HFF-Myc (cell line): ENCODE results near the gene MTRF1L.
A peak's percentile ranks its signal among the peaks of the same experiment; 100 is the strongest.

Experiments used
- DNase-seq: peaks from one replicate; pipeline ENCODE4 v3.0.0-alpha.2; 2011; ENCODE audit warnings: low read depth; ENCODE audit errors: extremely low read depth
- H3K4me3 ChIP-seq: replicated peaks from 2 replicates; pipeline ENCODE4 v1.5.1; 2011; ENCODE audit warnings: low read depth, mild to moderate bottlenecking, control low read depth, low read length
- CTCF ChIP-seq: IDR thresholded peaks from 2 replicates; pipeline ENCODE4 v1.5.1; 2012; ENCODE audit warnings: mild to moderate bottlenecking, low read depth, low read length, control low read depth; ENCODE audit errors: missing control alignments

MTRF1L gene

DNA sequence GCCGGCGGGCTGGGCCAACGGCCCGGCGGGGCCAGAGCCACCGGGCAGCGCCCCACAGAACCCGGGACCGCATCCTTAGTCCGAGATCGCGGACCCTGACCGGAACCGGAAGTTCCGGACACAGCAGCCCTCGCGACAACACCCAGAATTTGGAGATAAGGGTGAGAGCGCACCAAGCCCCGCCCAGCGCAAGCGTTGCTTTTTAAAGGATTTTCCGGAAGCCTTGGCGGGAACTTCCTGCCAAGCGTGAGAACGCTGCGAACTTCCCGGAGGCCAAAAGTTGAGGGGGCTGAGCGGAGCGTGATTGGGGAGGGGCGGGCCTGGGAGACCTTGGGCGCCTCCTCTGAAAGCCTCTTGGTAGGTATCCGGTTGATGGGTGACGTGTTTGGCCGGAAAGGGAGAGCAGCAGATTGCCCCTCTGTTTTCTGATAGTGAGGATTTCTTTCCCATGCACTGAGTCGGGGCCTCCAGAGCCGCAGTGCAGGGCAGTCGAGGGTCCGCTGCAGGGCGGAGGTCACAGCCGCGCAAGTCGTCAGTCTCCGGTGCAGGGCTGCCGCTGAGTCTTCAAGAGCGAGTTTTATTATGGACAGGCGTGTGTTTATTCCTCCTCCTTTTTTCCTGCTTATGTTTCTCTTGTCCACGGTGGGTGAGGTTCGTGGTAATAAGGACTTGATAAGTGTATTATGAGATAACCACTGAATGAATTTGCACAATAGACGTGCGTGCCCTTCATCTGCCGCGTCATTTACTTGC lies at the start of gene MTRF1L:
MTRF1L (minus strand) TSS at position 97 of the 753 bp plus-strand sequence; CDS start at position 73, 24 bp downstream.
- H3K4me3 ChIP-seq: peak within 1 kb of the TSS; percentile 70
- DNase-seq: peak; percentile 95
- no peak for TF ChIP-seq CTCF

DNA sequence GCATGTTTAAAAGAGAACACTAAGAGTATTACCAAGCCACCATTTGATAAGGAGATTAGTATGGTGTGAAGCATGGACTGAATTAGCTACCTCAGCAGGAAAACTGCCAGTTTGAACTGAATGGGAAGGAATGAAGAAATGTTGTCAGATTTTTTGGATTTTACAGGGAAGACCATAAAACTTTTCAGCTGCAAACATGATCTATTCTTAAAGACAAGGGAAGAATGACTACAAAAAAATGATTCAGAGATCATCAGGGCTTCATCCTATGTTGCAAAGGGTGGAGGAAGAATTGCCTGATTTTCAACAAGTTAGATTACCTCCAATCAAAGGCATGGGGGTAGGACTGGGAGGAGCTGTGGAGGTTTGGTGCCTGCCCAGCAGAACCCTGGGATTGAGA lies 49.3 kb upstream of the MTRF1L start:
- H3K4me3 ChIP-seq: no peak overlapping the region
- no peak for DNase-seq
- TF ChIP-seq CTCF: no peak

GRCh38 chr6:153048631-153049030 lies 46.1 kb upstream of the MTRF1L start:
- no peak for TF ChIP-seq CTCF
- H3K4me3 ChIP-seq: no peak overlapping the region
- no peak for DNase-seq

DNA sequence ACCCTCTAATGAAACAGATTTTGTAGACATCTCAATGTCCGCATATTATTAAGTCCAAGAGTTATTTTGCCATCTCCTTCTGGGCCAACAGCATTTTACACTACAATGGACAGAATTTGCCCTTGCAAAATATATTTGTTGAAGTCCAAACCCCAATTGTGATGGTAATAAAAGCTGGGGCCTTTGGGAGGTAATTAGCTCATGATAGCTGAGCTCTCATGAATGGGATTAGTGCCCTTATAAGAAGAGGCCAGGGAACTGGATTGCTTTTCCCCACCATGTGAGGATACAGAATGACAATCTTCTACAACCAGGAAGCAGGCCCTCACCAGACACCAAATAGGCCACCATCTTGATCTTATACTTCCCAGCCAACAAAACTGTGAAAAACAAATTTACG lies 44.9 kb upstream of the MTRF1L start:
- TF ChIP-seq CTCF: no peak
- DNase-seq: no peak
- no peak overlapping the region for H3K4me3 ChIP-seq

DNA sequence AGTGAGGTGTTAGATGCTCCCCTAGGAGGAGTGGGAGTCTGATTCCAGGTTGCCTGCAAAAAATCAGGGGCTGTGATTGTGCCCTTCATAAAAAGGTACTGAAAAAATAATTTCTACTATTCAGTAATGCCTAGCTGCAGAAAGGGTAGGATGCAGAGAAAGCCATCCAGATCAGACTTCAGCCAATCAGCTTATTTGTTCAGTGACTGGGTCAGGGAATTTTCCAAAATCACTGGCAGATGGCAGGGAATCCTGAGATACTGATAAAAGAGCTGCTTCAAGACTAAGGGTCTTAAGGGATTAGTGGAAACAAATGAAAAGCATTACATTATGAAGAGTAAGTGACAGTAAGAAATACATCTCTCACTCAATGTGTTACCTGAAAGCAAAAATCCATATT lies 42.8 kb upstream of the MTRF1L start:
- no peak for TF ChIP-seq CTCF
- no peak overlapping the region for H3K4me3 ChIP-seq
- no peak for DNase-seq

GRCh38 chr6:153044295-153044694 lies 41.8 kb upstream of the MTRF1L start:
- DNase-seq: no peak
- H3K4me3 ChIP-seq: no peak overlapping the region
- no peak for TF ChIP-seq CTCF

DNA sequence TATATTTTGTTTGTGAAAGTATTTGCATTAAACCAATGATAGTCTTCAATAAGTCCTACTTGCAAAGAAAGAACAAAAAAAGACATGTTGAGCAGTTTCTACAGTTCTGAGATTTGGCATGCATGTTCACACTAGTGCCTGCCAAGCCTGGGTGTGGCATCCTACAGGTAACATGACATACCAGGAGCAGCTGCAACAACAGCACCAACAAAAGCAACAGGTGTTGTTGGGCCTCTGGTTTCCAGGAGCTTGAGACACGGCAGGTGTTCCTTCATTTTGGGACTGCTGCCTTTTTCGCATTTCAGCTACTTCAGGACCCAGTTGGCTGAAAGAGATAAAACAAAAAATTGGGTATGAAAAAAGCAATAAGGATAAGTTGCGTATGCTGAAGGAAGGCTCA lies 41.2 kb upstream of the MTRF1L start:
- DNase-seq: no peak
- no peak overlapping the region for H3K4me3 ChIP-seq
- no peak for TF ChIP-seq CTCF
